Spleen (tissue), 11 donors: ENCODE results near the gene KCTD14. TPM values are rescaled to one million over a fixed set of nuclear protein-coding genes. Genes with fewer than 3 reads are reported as not detected.
"Not testable (repeated sequence)": the region's sequence is repeated elsewhere in the genome, so short reads cannot be mapped to it uniquely, and the experiment has no call there.

Source experiments
- DNase-seq: peaks from one replicate; pipeline ENCODE4 v3.0.0-alpha.2; 2020
- H3K27ac ChIP-seq, 8 donors: fragments of 200-600 bp; sonication (generic) in 7 of 8; 1 replicate in 4 of 8; 2 replicates in 4 of 8; pipeline versions ENCODE4 v1.5.0 to v1.8.0; 2016 to 2021; ENCODE audit warnings: inconsistent platforms in 4 of 8, mild to moderate bottlenecking in 4 of 8, moderate library complexity in 1 of 8
- H3K27me3 ChIP-seq, 7 donors: fragments of 200-600 bp; sonication (generic) in 6 of 7; replicated peaks in 1 of 7; 1 replicate in 4 of 7; 2 replicates in 3 of 7; pipeline versions ENCODE4 v1.5.0 to v1.8.0; 2016 to 2021; ENCODE audit warnings: inconsistent platforms in 3 of 7, mild to moderate bottlenecking in 1 of 7
- H3K36me3 ChIP-seq, 6 donors: fragments of 200-600 bp; sonication (generic) in 5 of 6; 1 replicate in 4 of 6; 2 replicates in 2 of 6; pipeline versions ENCODE4 v1.5.0 to v1.8.0; 2016 to 2021; ENCODE audit warnings: inconsistent platforms in 2 of 6
- H3K4me1 ChIP-seq, 6 donors: fragments of 200-600 bp; sonication (generic) in 5 of 6; 1 replicate in 3 of 6; 2 replicates in 3 of 6; pipeline versions ENCODE4 v1.5.0 to v1.8.0; 2016 to 2021; ENCODE audit warnings: inconsistent platforms in 3 of 6
- H3K4me3 ChIP-seq, 8 donors: fragments of 200-600 bp; sonication (generic) in 7 of 8; 1 replicate in 4 of 8; 2 replicates in 4 of 8; pipeline versions ENCODE4 v1.5.0 to v1.8.0; 2016 to 2021; ENCODE audit warnings: inconsistent platforms in 4 of 8, mild to moderate bottlenecking in 4 of 8, moderate library complexity in 2 of 8
- H3K9me3 ChIP-seq, 8 donors: fragments of 200-600 bp; sonication (generic) in 7 of 8; 1 replicate in 4 of 8; 2 replicates in 4 of 8; pipeline versions ENCODE4 v1.5.0 to v1.8.0; 2016 to 2021; ENCODE audit warnings: inconsistent platforms in 4 of 8
- POLR2A ChIP-seq, 3 donors: fragments of 450-650 bp; IDR thresholded peaks; one replicate each; pipeline ENCODE4 v1.5.1; 2017; ENCODE audit warnings: antibody characterized with exemption in 3 of 3, mild to moderate bottlenecking in 1 of 3
- POLR2AphosphoS5 ChIP-seq, 3 donors: sonication (generic); formaldehyde crosslinking; IDR thresholded peaks; one replicate each; pipeline ENCODE4 v1.5.1; 2017; ENCODE audit warnings: antibody characterized with exemption in 3 of 3
- WGBS, 5 donors: extraction: QIAGEN DNeasy Blood & Tissue Kit in 3 of 5; methylation state at CpG; one replicate each; pipeline versions ENCODE4 v1.1.5 to v1.1.7; 2013 to 2018; 5-methylcytosine and 5-hydroxymethylcytosine counted together
- intact Hi-C: fragments of 100-400 bp; cut with DNase I; formaldehyde crosslinking; loops from one replicate; pipeline ENCODE4 v1.15.0; 2023; ENCODE audit warnings: low total_unique reads
- polyA plus RNA-seq, 3 donors: library from polyadenylated mRNA; stranded (reverse); fragments of 200-250 nt; gene quantifications; one replicate each; pipeline ENCODE4 v1.2.1, GENCODE V29; 2013
- total RNA-seq, 7 donors: library from RNA; depleted of rRNA in 3 of 7; stranded (reverse); fragments of >200 nt in 3 of 7; fragmentation: NEBNext Ultra II Directional in 4 of 7; extraction: Animal tissue kit (Norgen Biotek cat#: 25700) in 4 of 7; gene quantifications; one replicate each; pipeline versions ENCODE4 v1.1.0 to v1.2.1, GENCODE V29; 2016 to 2021
- TF ChIP-seq, protein P1 (sequence below), 11 experiments: fragments of 200-600 bp in 7 of 11; fragments of 450-650 bp in 4 of 11; sonication (generic) in 4 of 11; IDR thresholded peaks in 8 of 11; conservative IDR thresholded peaks in 3 of 11; 1 replicate in 7 of 11; 2 replicates in 4 of 11; pipeline versions ENCODE4 v1.4.0 to v1.8.0; 2016 to 2021; ENCODE audit warnings: antibody characterized with exemption in 11 of 11, inconsistent platforms in 4 of 11, mild to moderate bottlenecking in 1 of 11
- donor health status: healthy with polysubstance abuse.
- donor health status: DM: no; HTN: no; CAD: no; lungs with moderate emphysema.
- donor health status: DM: no; HTN: no; CAD: no.
- donor health status: Bipolar disorder and iron deficiency.
- donor health status: healthy.
- donor health status: DM: no; HTN: no; CAD: no.
- donor health status: DM: yes; HTN: yes; CAD: no.

Gene KCTD14
- total and polyA plus RNA-seq, 10 donors: 0.20 to 0.82 (median 0.51) TPM; not detected in 2

DNA sequence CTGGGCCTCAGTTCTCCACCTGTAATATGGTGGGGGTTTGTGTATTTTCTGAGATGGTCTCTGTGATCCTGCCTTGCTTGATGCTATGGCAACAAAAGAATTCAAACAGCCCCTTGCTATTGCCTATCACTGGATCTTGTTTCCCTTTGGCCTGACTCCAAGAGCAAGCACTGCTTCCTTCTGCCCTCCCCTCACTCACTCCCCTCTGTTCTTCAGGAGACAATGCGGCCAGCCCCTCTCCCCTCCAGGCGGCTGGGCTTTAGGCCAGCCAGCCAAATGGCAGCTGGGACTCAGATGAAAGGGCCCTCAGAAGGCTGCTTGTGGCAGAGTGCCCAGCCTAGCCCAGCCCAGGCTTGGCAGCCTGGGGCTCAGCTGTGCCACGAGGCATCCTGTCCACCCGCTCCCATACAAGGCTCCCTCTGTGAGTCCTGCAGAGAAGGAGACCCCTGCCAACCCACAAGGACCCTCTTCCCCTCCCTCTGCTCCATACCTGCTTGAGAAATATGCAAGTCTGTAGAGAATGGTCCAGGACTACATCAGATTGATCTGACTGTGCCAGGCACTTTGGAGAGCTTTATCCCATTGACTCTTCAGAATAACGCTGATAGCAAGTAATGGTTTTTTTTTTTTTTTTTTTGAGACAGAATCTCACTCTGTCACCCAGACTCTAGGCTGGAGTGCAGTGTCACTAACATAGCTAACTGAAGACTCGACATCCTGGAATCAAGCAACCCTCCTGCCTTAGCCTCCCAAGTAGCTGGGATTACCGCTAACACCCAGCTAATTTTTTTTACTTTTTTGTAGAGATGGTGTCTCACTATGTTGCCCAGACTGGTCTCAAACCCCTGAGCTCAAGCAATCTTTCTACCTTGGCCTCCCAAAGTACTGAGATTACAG lies 7.6 kb upstream of the KCTD14 start:
- 42 to 47% (median 43%) methylated on average over 5 to 7 of the region's 7 CpGs for WGBS, 5 donors
- Histone ChIP-seq H3K9me3 (no peaks in the 10 kb centered on the region), H3K27ac (no peak overlapping the region), H3K4me3 (no peak overlapping the region), H3K27me3 (no peaks in the 10 kb centered on the region), H3K4me1 (peaks cover 0 to 12% (median 0%) of the 10 kb centered on the region in 6 donors), H3K36me3 (no peaks in the 10 kb centered on the region)
- DNase-seq: no peak
- TF ChIP-seq POLR2AphosphoS5 (IDR thresholded peaks at IDR 0.05): no peak
- TF ChIP-seq POLR2A (IDR thresholded peaks at IDR 0.05): no peak
- TF ChIP-seq, protein P1, sequence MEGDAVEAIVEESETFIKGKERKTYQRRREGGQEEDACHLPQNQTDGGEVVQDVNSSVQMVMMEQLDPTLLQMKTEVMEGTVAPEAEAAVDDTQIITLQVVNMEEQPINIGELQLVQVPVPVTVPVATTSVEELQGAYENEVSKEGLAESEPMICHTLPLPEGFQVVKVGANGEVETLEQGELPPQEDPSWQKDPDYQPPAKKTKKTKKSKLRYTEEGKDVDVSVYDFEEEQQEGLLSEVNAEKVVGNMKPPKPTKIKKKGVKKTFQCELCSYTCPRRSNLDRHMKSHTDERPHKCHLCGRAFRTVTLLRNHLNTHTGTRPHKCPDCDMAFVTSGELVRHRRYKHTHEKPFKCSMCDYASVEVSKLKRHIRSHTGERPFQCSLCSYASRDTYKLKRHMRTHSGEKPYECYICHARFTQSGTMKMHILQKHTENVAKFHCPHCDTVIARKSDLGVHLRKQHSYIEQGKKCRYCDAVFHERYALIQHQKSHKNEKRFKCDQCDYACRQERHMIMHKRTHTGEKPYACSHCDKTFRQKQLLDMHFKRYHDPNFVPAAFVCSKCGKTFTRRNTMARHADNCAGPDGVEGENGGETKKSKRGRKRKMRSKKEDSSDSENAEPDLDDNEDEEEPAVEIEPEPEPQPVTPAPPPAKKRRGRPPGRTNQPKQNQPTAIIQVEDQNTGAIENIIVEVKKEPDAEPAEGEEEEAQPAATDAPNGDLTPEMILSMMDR (IDR thresholded peaks at IDR 0.05 in 8 of 11, conservative IDR thresholded peaks at IDR 0.05 in 3 of 11): no peak
- intact Hi-C loops: no loop called here

DNA sequence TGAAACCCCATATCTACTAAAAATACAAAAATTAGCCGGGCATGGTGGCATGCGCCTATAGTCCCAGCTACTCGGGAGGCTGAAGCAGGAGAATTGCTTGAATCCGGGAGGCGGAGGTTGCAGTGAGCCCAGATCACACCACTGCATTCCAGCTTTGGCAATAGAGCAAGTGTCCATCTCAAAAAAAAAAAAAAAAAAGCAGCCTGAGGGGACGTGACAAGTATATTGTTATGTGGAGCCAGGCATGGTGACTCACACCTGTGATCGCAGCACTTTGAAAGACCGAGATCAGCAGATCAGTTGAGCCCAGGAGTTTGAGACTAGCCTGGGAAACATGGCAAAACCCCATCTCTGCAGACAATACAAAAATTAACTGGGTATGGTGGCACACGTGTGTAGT lies 5.3 kb upstream of the KCTD14 start:
- H3K27ac ChIP-seq, H3K36me3 ChIP-seq, H3K27me3 ChIP-seq, DNase-seq, intact Hi-C loops, H3K4me3 ChIP-seq, H3K9me3 ChIP-seq: not testable (repeated sequence)
- WGBS, 5 donors: 89 to 94% (median 92%) methylated on average over 9 of the region's 9 CpGs
- peaks cover 0 to 12% (median 0%) of the 10 kb centered on the region in 6 donors for H3K4me1 ChIP-seq

DNA sequence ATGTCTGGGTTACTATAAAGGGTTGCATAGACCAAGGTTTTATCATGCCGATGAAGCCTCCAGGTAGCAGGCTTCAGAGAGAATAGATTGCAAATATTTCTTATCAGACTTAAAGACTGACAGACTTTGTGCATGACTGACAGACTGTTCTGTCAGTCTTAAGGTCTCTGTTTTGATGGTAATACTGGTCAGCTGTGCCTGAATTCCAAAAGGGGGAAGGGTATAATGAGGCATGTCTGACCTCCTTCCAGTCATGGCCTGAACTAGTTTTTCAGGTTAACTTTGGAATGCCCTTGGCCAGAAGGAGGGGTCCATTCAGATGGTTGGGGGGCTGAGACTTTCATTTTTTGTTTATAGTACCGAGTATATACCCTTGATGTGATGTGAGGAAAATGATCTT lies 4.7 kb upstream of the KCTD14 start:
- 85 to 95% (median 92%) methylated on average over 2 of the region's 2 CpGs for WGBS, 5 donors
- H3K36me3 ChIP-seq: no peaks in the 10 kb centered on the region
- no peak overlapping the region for H3K4me3 ChIP-seq

DNA sequence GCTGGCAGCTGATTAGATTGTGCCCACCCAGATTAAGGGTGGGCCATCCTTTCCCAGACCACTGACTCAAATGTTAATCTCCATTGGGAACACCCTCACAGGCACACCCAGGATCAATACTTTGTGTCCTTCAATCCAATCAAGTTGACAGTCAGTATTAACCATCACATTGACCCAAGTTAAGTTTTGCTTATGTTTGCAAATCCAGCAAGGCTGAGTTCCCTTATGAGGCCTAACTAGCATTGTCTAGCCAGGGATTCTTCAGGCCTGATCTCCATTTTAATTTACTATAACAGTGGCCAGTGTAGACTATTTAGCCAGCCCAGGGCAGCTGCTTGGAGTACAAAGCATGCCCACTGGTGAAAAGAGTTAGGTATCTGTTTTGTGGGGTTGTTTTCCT lies 2.3 kb upstream of the KCTD14 start:
- Histone ChIP-seq H3K4me3 (no peak overlapping the region), H3K27ac (no peak overlapping the region), H3K27me3 (peaks cover 0 to 20% (median 8%) of the 10 kb centered on the region in 7 donors), H3K9me3 (no peaks in the 10 kb centered on the region), H3K36me3 (no peaks in the 10 kb centered on the region), H3K4me1 (peaks cover 0 to 8% (median 3%) of the 10 kb centered on the region in 6 donors)
- intact Hi-C loops: no loop called here
- no peak for DNase-seq
- no peak for TF ChIP-seq POLR2A (IDR thresholded peaks at IDR 0.05)
- no peak for TF ChIP-seq POLR2AphosphoS5 (IDR thresholded peaks at IDR 0.05)
- TF ChIP-seq, protein P1 (IDR thresholded peaks at IDR 0.05 in 8 of 11, conservative IDR thresholded peaks at IDR 0.05 in 3 of 11): no peak

More for the DNA sequence above, 4.7 kb upstream of the KCTD14 start:
- no peak overlapping the region for H3K27ac ChIP-seq
- H3K9me3 ChIP-seq: no peaks in the 10 kb centered on the region
- DNase-seq: no peak
- H3K27me3 ChIP-seq: peaks cover 0 to 11% (median 4%) of the 10 kb centered on the region in 7 donors
- H3K4me1 ChIP-seq: peaks cover 0 to 18% (median 3%) of the 10 kb centered on the region in 6 donors
- TF ChIP-seq, protein P1 (IDR thresholded peaks at IDR 0.05 in 8 of 11, conservative IDR thresholded peaks at IDR 0.05 in 3 of 11): no peak
- TF ChIP-seq POLR2A (IDR thresholded peaks at IDR 0.05) (no peak), POLR2AphosphoS5 (IDR thresholded peaks at IDR 0.05) (no peak)
- intact Hi-C loops: no loop called here
